RKO (cell line): ENCODE measurements around the gene MROH2A.
A peak's percentile ranks its signal among the peaks of the same experiment; 100 is the strongest.

Experiments used
- DNase-seq: peaks from one replicate; pipeline ENCODE4 v3.0.0-alpha.2; 2016; ENCODE audit warnings: low spot score

Gene MROH2A

DNA sequence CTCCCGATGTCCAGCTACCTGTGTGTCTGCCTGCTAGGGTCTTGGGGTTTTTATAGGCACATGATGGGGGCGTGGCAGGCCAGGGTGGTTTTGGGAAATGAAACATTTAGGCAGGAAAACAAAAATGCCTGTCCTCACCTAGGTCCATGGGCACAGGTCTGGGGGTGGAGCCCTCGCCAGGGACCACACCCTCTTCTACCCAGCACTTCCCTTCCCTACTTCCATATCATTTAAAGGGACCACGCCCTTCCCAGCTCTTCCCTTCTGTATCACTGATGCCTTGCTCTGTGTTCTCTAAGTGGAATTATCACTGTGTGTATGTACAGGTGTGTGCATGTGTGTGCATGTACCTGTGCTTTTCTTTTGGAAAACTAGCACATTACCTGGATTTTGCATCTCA lies 11.7 kb upstream of the MROH2A start:
- DNase-seq, result no peak

DNA sequence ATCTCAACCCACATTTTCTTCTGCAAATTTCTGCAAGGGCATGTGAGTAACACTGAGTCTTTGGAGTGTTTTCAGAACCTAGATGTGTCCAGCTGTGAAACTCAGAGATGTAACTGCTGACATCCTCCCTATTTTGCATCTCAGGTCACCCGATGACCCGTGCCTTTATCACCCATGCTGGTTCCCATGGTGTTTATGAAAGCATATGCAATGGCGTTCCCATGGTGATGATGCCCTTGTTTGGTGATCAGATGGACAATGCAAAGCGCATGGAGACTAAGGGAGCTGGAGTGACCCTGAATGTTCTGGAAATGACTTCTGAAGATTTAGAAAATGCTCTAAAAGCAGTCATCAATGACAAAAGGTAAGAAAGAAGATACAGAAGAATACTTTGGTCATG lies 10.1 kb upstream of the MROH2A start:
- DNase-seq, result no peak

DNA sequence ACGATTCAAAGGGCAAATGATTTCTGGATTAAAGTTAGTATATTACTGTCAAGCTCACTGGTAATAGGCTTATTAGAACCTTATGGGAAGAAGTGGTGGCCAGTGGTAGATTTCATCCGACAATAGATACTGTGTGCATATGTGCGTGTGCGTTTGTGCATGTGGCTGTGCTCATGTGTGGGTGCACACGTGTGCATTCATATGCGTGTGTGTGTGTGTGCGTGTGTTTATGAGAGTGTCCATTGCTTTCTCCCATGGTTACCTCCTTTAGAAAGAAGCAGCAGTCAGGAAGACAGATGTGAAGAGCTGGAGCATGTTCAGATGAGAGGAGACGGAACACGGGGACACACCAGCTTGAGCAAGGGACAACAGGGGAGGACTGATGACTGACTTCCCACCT lies 8.9 kb upstream of the MROH2A start:
- DNase-seq, result no peak

DNA sequence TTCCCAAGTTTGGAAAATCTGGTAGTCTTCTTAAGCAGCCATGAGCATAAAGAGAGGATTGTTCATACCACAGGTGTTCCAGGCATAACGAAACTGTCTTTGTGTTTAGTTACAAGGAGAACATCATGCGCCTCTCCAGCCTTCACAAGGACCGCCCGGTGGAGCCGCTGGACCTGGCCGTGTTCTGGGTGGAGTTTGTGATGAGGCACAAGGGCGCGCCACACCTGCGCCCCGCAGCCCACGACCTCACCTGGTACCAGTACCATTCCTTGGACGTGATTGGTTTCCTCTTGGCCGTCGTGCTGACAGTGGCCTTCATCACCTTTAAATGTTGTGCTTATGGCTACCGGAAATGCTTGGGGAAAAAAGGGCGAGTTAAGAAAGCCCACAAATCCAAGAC lies 6.0 kb upstream of the MROH2A start:
- DNase-seq, result no peak

DNA sequence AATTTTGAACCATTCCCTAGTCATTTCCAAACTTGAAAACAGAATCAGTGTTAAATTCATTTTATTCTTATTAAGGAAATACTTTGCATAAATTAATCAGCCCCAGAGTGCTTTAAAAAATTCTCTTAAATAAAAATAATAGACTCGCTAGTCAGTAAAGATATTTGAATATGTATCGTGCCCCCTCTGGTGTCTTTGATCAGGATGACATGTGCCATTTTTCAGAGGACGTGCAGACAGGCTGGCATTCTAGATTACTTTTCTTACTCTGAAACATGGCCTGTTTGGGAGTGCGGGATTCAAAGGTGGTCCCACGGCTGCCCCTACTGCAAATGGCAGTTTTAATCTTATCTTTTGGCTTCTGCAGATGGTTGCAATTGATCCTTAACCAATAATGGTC lies 5.5 kb upstream of the MROH2A start:
- DNase-seq, result no peak

DNA sequence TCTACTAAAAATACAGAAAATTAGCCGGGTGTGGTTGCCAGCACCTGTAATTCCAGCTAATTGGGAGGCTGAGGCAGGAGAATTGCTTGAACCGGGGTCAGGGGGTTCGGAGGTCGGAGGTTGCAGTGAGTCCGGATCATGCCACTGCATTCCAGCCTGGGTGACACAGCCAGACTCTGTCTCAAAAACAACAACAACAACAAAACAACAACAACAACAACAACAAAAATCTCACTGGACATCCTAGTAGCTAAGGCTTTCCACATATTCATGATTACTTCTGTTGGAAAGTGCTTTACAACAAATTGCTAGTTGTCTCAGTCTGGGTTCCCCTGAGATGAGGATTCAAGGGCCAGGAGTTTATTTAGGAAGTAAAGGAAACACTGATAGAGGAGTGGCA lies 4.3 kb upstream of the MROH2A start:
- DNase-seq, result no peak

DNA sequence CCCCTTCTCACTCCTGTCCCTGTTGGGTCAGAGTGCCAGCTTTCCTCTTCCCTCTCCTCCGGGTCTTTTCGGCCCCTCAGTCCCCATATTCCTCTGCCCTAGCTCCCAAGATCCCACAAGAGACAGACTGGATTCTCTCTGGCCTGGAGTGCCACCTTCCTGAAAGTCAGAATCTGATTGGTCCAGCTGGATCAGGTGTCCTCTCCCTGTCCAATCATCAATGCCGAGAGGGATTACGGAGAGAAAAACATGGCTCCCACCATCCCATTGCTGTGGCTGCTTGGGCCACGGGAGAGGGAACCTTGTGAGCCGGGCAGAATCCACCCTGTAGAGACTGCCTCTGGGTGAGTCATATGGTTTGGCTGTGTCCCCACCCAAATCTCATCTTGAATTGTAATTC lies 2.7 kb upstream of the MROH2A start:
- DNase-seq, result no peak

DNA sequence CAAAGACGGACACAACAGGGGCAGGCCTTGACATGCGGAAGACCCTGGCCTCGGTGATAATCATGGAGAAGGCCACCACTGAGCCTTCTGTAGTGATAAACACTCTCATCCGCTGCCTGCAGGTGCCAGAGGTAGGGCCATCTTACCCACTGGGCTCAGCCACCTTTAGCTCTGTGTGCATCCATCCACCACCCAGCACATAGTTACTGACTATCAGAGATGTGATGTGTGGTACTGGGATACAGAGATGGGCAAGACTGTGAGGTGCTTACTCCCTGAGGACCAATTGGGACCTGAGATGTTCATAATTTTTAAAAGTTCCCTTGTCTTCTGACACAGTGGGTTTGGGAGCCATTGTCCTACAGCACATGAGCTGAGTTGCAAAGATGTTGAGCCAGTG lies 1.6 kb downstream of the MROH2A start:
- no peak for DNase-seq

DNA sequence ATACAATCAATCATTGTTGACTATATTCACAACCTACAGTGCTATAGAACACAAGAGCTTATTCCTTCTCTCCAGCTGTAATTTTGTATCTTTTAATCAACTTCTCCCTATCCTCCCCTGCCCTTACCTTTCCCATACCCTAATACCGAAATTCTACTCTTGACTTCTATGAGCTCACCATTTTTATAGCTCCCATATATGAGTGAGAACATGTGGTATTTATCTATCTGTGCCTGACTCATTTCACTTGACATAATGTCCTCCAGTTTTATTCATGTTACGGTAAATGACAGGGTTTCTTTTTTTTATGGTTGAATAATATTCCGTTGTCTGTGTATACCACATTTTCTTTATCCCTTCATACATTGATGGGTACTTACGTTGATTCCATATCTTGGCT lies 2.6 kb downstream of the MROH2A start:
- DNase-seq, result no peak

DNA sequence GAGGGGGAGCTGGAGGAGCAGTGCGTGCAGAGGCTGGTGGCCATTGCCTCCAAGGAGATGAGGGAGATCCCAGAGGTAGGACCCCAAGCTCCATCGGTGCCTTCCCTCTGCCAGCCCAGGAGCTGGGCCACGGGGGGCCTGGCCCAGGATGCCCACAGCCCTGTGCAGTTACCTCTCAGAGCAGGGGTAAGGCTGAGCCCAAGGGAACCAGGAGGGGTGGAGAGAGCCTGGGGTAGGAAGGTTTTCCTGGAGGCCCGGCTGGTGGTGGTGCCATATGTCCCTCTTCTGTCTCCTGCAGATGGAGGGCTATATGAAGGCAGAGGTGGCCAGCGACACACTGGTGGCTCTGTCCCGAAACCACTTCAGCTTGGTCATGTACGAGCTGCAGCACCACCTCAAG lies 11.4 kb downstream of the MROH2A start:
- DNase-seq, result no peak

DNA sequence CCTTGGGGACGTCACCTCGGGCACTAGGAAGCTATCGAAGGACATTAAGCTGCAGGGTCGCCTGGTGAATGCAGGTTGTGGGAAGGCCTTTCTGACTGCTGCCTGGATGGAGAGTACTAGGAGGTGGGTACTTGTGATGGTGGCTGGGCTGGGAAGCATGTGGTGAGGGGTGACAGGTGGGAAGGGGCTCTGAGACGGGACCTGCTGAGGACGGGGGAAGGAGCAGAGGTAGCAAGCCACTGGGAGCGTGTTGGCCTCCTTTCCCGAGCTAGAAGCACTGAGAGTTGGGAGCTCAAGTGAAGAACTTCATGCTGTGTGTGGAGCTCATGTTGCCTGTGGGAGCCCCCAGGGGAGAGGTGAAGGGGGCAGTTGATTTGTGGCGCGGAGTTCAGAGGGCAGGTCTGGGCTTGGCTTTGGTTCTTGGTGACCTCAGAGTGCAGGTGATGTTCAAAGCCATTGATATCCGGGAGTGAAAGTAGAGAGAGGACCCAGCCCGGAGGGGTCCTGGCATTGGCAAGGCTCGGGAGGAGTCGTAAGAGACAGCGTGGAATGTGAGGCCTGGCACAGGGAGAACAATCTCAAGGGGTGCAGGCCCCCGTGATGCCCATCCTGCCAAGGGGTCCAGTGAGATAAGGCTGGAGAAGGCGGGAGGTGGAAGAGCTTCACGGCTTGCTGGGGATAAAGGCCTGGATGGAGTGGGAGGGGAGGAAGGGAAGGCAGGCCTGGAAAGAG lies 13.2 kb downstream of the MROH2A start:
- DNase-seq, result no peak

DNA sequence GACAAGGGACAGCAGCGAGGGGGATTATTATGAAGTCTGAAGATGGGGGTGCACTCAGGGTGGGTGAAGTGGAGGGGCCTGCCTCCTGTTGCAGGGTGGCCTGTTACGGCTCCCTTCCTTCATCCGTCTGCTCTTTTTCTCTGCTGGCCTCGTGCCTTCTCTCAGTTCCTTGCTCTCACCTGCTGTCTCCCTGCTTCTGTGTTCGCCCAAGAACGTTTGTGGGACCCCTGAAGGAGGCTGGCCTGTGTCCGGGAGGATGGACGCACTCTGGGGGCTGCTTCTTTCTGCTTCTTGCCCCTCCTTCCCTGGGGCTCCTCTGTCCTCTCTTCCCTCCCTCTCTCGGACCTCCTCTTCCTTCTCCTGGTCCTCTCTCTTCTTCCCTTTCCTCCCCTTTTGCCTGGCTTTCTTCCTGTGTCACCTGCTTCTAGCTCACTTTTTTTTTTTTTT lies 13.8 kb downstream of the MROH2A start:
- DNase-seq, result no peak

DNA sequence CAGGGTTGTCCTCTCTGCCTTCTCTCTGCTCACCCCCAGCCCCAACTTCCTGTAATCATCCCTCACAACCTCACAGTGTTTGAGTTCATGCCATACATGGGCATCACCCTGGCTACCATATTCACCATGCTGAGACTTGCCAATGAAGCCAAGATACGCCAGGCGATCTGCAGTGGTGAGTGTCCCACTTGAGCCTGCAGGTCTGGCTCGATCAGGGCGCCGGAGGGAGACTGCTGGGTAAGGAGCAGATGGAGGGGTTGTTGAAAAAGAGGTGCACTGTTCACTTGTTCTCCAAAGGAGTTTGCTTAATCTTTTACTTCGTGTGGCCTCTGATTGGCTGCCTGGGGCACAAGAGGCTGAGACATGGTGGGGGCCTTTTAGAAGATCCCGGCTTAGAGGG lies 14.6 kb downstream of the MROH2A start:
- DNase-seq, result no peak

DNA sequence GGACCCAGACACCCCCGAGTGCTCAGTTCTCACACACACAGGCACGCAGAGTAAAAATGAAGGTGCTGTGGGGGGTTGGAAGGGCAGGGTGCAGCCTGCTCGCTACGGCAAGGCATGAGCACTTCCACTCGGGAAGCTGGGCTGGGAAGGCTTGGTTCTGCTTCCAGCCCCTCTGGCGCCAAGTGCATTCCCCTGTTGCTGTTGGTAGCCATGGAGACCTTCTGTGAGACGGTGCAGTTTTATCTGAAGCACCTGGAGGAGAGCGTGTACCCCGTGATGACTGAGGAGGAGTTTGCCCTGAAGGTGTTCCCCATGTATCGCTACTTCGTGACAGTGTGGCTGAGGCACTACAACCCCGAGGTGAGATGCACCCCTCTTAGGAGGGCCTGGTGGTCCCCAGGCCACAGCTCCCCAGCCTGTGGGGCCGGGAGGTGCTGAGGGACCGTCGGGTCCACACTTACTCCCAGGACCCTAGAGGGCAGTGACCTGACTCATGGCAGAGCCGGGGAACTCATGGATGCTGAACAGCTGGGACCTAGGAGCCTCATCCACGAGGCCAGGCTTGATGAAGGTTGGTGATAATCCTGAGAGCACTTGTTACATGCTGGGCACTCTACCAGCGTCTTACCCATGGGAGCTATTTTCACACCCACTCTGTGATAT lies 15.5 kb downstream of the MROH2A start:
- DNase-seq, result no peak

DNA sequence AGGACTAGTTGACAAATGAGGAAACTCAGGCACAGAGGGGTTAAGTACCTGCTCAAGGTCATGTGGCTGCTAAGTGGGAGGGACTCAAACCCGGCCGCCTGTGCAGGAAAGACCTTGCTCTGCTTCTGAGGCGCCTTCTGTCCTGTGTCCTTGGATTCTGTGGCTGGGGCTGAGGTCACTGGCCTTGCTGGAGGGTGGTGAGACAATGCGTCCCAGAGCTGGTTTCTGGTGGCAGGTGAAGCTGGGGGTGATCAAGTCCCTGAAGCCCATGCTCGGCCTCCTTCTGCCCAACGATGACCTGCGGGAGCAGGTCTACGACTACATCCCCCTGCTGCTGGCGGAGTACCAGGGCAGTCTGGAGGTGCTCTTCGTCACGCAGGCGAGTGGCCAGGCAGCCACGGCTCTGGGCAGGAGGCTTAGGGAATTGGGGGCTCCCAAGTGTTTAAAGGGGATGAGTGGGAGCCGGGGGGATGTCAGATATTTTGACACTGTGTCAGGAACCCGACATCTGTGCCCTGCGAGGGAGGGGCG lies 16.1 kb downstream of the MROH2A start:
- DNase-seq, result no peak

DNA sequence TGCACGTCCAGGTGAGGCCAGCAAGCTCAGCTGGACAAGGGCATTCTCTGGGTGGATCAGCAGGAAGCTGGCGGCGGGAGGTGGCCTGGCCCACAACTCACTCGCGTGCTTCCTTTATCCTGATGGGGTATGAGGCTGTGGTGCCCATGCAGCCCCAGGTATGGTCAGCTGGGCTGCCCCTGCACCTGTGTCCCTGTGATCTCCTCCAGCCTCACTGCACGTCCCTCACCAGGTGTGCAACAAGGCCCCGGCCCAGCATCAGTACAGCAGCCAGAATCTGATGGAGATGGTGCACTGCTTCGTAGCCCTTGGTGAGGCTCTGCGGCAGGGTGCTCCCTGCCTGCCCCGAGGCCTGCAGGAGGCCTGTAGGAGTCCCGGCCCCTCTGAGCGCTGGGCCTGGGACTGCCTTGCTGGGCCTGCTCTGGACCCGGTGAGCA lies 17.6 kb downstream of the MROH2A start:
- DNase-seq, result no peak

DNA sequence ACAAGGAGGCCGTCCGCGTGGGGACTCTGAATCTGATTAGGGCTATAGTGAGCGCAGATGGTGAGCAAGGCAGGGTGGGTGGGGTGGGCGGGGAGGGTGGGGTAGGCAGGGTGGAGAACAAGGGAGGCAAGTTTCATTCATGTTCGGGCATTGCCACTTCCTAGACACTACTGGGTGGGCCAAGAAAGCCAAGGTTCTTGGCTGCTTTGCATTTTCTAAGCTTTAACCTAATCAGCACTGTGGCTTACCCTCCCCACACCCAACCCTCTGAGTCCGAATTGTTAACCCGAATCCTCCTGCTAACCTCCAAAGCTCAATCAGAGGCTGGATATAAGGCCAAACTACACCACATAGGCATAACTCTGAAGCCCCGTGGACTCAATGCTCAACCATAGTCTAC lies 18.1 kb downstream of the MROH2A start:
- no peak for DNase-seq

DNA sequence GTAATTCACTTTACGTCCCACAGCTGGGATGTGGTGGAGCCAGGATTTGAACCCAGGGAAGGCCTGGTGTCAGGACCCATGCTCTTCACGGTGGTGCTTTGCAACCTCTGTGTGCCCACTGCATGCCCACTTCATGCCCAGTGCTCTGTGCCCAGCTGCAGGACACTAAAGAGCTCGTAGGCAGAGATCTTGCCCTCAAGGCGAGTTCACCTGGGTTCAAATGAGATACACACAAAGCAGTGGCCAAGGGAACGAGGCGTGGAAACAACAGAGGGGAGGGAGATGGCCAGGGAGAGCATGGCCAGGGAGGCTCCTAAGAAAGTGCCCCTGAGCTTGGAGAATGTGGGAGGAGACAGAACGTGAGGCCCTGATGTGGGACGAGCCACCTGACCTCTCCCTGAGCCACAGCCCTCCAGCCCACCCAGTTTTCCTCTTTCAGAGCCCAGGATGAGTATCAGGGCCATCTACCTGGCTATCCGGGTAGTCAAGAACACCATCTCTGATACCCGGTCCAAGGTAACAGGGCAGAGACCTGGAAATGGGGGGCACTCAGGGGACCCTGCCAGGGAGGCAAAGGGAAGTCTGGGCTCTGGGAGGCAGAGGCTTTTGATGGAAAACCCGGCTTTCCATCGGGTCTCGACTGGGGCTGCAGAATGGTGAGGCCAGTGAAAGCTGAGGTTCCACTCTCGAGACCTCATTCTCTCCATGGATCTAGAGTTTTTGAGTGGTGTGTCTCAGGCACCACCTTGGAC lies 20.4 kb downstream of the MROH2A start:
- DNase-seq, result no peak

DNA sequence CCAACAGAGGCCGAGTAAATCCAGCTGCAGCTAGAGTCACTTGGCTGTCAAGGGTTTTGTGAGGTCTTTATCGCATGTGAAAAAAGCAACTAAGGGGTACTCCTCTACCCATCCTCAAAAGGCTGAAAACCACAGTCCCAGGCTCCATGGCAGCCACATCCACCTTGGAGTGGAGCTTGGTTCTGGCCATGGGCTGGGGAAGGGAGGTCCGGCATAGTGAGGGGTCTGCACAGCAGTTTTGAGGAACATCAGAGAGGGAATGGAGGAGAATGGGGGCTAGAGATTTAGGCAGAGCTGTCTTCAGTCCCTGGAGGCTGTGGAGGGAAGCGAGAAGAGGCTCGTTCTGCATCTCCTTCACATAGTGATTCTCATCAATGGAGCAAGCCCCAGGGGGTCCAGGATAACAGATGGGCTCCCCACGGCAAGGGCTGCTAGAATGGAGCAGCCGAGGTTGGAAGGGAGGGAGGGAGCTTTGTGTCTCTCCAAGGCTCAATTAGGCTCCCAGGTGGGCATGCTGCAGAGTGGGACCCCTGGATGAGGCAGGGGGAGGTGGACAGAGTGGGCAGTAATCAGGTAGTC lies 21.0 kb downstream of the MROH2A start:
- no peak for DNase-seq

DNA sequence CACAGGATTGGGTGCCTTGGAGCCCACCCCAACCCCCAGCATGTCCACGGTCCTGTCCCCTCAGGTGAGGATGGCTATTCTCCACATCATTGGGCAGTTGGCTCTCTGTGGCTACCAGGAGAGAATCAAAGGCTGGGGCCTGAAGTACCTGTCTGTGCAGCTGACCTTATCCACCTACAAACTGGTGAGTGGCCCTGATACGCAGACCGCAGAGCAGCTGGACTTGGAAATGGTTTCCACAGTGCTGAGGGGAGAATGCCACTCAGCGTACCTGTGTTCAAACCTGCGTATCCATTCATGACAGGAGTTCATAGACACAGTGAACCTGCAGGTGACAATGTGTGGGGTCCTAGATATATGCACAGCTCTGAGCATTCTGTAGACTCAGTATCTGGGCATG lies 21.6 kb downstream of the MROH2A start:
- DNase-seq, result no peak

DNA sequence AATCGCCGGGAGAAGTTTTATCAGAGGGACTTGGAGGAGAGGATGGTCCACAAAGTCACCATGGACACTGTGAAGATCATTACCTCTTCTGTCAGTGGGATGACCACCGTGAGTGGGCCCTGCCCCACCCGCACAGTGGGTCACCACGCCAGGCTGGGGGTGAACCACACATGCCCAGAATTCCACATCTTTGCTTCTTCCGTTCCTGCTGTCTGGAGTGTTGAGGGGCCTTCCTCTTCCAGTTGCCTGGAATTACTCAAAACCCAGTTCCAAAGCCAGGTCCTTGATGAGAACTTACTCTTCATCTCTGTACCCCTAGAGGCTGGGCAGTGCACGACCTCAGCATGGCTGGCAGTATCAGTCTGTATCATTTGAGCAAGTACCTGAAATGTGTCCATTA lies 22.1 kb downstream of the MROH2A start:
- DNase-seq, result no peak

DNA sequence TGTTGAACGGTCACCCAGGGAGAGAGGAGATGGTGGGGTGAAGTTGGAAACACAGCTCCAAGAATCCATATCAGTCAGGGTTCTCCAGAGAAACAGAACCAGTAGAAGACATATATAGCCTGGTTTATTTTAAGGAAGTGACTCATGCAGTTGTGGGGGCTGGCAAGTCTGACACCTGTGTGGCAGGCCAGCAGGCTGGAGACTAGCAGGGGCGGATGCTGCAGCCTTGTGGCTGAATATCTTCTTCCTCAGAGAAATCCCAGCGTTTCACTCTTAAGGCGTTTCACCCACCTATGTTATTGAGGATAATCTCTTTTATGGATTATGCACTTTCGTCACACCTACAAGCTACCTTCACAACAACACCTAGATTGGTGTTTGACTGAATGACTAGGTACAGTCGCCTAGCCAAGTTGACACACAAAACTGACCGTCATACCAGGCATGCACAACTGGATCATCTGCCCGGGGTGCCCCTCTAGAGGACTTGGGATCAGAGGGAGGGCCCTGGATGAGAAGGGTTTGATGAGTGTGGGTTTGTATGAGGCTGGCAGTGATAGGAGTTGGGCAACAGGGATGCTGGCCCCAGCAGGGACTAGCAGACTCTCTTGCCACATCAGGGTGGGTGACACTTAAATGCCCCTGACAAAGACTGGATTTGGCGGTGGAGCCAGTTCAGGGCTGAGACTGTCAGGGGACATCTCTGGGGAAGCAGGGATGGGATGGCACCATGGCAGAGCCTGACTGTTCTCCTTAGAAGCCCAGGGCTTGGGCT lies 23.4 kb downstream of the MROH2A start:
- DNase-seq, result peak; percentile 3
